GM19372 (cell line): Measurements from ENCODE around the gene FRMPD4.

Source experiments
- ATAC-seq: cut with Tn5 transposase; IDR thresholded peaks from one replicate; pipeline ENCODE4 v1.9.1; 2021; ENCODE audit warnings: mild to moderate bottlenecking, low read depth, moderate library complexity; ENCODE audit not compliant: unreplicated experiment

FRMPD4 gene

DNA sequence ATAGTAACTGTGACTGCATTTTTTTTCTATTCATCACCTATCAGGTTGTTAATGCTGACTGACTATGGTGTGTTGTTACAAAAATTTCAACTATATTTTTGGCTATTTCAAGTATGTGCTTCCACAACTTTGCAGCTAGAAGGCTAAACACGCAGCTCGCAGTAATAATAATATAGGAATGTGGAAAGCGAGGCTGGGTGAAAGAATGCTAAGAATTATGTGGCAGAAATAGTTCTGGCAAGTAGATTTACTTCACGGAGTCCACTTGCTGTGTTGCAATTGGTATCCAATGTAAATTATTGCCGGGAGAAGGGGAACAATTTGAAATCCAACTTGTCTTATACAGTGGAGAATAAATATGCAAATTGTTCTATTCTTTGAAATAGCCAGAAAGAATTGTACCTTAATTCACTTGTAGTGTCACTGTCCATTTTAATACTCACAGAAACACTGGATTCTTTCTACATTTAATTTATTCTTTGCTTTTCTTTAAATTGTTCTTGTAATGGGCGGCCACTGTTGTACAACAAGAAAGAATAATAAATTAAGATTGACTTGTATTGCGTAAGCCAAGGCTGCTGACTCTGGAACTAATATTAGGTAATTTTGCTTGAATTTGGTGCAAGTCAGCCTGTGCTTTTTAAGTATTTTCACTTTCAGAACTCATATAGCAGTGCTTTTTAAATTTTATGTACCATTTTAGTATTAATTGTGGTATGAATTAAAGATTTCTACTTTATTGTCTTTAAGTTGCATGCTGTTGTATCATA, 154.9 kb downstream of the FRMPD4 start:
- no peak for ATAC-seq

DNA sequence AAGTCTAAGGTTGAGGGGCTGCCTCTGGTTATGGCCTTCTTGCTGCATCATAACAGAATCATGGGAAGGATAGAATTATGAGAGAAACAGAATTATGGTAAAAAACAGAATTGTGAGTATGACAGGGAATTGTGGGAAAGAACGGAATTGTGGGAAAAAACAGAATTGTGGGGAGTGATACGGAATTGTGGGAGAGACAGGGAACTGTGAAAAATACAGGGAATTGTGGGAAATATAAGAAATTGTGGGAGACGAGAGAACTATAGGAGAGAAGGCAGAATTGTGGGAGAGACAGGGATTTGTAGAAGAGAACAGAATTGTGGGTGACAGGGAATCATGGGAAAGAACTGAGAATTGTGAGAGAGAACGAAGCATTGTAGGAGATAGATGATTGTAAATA, 159.1 kb downstream of the FRMPD4 start:
- ATAC-seq: no peak

GRCh38 chrX:12301288-12301687, 163.0 kb downstream of the FRMPD4 start:
- no peak for ATAC-seq

DNA sequence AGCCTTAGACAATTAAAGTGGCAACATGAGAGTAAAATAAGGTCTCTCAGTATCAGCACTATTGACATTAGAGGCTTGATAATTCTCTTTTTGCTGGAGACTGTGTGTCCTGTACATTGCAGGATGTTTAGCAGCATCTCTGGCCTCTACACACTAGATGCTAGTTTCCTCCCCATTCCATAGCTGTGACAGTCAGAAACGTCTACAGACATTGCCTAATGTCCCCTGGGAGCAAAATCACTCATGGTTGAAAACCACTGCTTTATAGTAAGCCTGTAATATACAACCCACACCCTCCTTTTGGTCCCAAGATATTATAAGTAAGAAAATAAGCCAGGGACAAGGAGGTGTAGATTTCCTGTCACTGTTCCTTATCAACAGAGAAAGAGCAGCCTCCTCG, 166.0 kb downstream of the FRMPD4 start:
- no peak for ATAC-seq

DNA sequence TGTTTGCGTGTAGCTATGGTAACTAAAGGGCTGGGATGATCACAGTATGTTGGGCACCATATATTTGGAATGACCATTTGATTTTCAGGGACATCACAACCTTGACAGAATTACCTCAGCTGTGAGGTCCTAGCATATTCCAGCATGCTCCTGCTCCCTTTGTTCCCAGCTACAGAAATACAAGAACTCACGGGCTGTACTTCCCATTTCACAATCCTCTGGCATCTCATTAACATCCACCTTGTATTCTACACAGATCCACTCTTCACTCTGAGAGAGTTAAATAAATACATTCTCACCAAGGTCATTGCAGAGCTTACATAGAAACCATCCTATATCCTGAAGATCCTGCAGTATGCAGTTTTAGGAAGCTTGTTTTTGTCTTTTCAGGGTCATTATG, 169.7 kb downstream of the FRMPD4 start:
- ATAC-seq: no peak

- no peak for ATAC-seq
Measured at GRCh38 chrX:12308420-12308819, 170.1 kb downstream of the FRMPD4 start.

DNA sequence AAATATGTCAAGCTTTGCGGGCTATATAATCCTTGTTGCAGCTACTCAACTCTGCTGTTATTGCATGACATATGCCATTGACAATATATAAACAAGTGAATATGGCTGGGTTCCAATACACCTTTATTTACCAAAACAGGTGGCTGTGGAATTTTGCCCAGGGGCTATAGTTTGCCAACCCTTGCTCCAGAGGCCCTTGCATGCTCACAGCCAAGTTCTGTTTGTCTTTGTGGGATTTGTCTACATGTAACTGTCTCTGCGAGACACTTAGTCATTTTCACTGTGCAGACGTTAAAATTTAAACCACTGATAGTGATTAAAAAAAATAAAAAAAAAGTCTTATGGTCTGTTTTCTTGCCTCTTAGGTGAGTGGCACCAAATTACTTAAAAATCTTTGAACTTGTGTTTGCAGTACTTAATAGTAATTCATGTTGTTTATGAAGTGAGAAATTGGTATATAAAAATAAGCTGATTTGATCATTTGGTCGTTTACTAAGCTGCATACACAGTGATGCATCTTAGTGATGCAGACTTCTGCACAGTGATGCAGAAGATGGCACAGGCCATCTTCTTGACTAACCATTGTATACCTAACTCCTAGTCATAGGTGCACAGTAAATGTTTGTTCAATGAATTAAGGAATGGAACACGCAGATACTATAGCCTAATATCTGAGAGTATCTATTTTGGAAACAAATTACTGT, 170.9 kb downstream of the FRMPD4 start:
- no peak for ATAC-seq

DNA sequence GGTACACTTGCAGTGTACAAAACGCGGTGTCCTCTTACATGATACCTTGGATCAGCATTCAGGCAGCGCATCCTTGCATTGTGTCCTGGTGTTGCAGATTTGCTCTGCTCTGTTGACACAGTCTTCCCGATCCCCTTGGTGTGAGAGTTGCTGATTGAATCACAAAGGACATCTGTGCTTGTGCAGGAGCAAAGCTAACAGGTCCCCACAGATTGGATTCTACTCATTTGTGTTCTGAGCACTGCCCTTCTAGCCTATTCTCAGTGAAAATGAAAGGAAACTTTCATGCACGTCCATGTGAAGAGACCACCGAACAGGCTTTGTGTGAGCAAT, 171.4 kb downstream of the FRMPD4 start:
- ATAC-seq: no peak

- no peak for ATAC-seq
Measured at GRCh38 chrX:12314651-12315050, 176.4 kb downstream of the FRMPD4 start.

GRCh38 chrX:12315526-12315925, 177.3 kb downstream of the FRMPD4 start:
- ATAC-seq: no peak

DNA sequence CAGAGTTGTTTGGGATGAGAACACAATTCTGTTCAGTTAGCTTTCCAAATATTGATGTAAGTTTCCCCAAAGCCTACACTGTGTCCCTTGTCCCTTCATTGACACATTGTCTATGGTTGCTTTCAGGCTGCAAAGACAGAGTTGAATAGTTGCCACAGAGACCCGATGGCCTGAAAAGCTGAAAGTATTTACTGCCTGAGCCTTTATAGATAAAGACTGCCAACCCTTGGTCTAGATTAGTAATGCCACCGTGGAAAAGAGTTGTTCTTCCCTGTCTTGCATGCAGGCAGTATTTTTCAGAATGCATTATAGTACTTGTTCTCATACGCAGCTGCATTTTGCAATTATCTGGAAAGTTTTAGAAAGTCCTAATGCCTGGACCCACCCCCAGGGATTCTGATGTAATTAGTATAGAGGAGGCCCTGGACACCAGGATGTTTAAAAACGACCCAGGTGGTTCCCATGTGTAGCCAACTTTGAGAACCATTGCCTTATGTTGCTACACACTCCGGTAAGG, 180.8 kb downstream of the FRMPD4 start:
- no peak for ATAC-seq

DNA sequence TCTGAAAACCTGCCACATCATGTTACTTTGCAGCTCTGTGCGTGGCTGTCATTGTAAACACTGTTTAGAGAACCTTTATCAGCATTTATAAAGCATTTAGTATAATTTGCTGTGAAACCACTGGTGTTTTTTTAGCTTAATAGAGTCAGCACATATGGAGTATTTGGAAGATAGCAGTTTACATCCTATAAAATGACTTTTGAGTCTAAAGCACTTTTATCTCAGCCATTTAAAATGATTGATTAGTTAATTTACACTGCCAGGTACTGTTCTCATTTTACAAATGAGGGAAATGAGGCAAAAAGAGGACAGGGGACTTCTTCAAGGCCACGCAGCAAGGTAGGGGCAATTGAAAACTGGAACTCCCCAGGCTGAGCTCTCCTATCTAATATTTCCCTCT, 181.7 kb downstream of the FRMPD4 start:
- ATAC-seq: no peak

- no peak for ATAC-seq
Measured at GRCh38 chrX:12322031-12322430, 183.8 kb downstream of the FRMPD4 start.

GRCh38 chrX:12325171-12325570, 186.9 kb downstream of the FRMPD4 start:
- no peak for ATAC-seq

DNA sequence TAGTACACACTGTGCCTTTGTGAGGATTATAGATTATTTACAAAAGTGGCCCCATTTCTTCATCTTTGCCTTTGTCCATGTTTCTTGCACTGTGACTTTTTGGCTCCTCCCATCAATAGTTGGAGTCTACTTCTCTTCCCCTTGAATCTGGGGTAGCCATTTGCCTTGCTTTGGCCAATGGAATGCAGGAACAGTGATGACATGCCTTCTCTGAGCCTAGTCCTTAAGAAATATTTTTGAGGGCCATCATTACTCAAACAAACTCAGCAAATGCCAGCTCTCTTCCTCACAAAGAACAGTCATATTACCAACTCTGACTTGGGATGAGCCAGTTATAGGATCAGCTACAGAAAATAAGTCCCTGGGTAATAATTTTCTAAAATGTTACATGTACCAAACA, 189.6 kb downstream of the FRMPD4 start:
- no peak for ATAC-seq

DNA sequence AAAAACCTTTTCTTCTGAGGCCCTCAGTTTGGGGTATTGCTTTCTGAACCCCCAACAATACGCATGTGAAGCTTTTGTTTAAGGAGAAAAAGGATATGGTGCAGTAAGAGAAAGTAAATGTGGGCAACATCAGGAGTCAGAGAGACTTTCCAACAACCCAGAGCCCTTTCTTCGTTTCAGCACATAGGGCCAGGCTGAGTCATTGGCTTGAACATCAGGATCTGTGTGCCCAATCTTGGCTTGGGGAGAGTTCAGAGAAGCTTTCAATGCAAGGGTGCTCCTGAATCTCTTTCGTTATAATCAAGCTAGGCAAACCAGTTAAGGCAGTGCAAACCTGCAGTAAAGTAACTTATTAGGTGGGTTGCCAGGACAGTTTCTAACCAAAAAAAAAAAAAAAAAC, 191.2 kb downstream of the FRMPD4 start:
- no peak for ATAC-seq

- no peak for ATAC-seq
Measured at GRCh38 chrX:12330841-12331240, 192.6 kb downstream of the FRMPD4 start.

DNA sequence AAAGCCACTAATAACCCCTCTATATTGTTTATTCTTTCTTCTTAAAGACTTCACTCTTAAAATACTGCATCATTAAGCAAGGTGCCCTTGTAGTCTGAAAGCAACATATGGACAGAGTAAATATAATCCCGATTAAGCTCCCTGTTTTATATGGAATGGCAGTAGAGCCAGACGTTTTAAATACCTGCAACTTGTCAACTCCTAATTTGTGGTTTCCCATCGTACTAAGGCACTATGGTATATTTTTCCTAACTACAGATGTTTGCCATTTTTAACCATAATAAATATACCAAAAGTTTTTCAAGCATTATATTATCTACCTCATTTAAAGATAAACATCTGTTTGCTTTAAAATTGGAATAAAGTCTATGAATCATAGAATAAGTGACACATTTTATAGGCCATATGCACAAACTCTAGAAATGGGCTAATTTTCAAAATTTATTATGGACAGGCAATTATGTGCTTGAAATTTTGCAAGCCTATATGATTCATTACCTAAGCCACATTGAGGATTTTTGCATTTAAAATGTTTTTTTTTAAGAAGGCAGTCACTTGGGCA, 194.6 kb downstream of the FRMPD4 start:
- ATAC-seq: no peak

GRCh38 chrX:12339921-12340320, 201.6 kb downstream of the FRMPD4 start:
- ATAC-seq: no peak

GRCh38 chrX:12344954-12345353, 206.7 kb downstream of the FRMPD4 start:
- no peak for ATAC-seq

GRCh38 chrX:12349201-12349600, 210.9 kb downstream of the FRMPD4 start:
- no peak for ATAC-seq

GRCh38 chrX:12352922-12353321, 214.6 kb downstream of the FRMPD4 start:
- no peak for ATAC-seq
